ENCODE measurements around the gene SLC17A9. TPM values are rescaled to one million over a fixed set of nuclear protein-coding genes. Genes with fewer than 3 reads are reported as not detected.

Gene SLC17A9
- total and polyA plus RNA-seq, 2 of the 8 experiments (the other 6 are each of a cell fraction or from before 2014, with no cell fraction given), result 23.5 to 35.2 TPM

GRCh38 chr20:62972845-62973745, 20.6 kb downstream of the SLC17A9 start:
- Histone ChIP-seq H3K36me3 (ENCODE audit: control insufficient read depth in 2 of 4, insufficient read depth in 4 of 4, low read length in 3 of 4) (no peaks in the 10 kb centered on the region), H3K4me2 (ENCODE audit: insufficient read depth in 1 of 2, low read depth in 2 of 2, low read length in 2 of 2) (peak overlapping the region; percentile 18 to 69), H2BK5ac (ENCODE audit: low read depth, low read length) (no peak overlapping the region; the same call in 1 of the 2 replicates), H3K79me1 (ENCODE audit: low read depth, low read length) (no peaks in the 10 kb centered on the region), H4K91ac (replicated peaks; ENCODE audit: insufficient read length, low read length) (peak overlapping the region; percentile 30), H3K18ac (ENCODE audit: extremely low read depth, low read length) (peak overlapping the region; percentile 60), H3K56ac (replicated peaks; ENCODE audit: insufficient read length, low read depth, low read length) (no peak overlapping the region), H3K4me1 (replicated peaks in 1 of 4; ENCODE audit: control insufficient read depth in 3 of 4, insufficient read depth in 4 of 4, low read length in 3 of 4) (peaks cover 2 to 20% (median 11%) of the 10 kb centered on the region in 4 experiments), H2AFZ (ENCODE audit: low read length) (no peak overlapping the region), H2BK15ac (ENCODE audit: low read length) (no peak overlapping the region), H3K9ac (replicated peaks in 1 of 4; ENCODE audit: extremely low read depth in 1 of 4, low read depth in 3 of 4, low read length in 3 of 4) (no peak overlapping the region), H4K5ac (ENCODE audit: insufficient read length, low read depth, low read length) (no peak overlapping the region), H2BK120ac (replicated peaks; ENCODE audit: low read depth, low read length) (no peak overlapping the region), H3K4me3 (ENCODE audit: extremely low read depth in 1 of 4, insufficient read depth in 2 of 4, low read depth in 3 of 4, low read length in 4 of 4) (peak overlapping the region; percentile 13 to 55 (median 24); a peak in 6 of 8 replicates), H4K20me1 (replicated peaks in 1 of 2; ENCODE audit: control insufficient read depth in 1 of 2, insufficient read depth in 2 of 2, low read length in 2 of 2) (peaks cover 0 to 9% of the 10 kb centered on the region in 2 experiments), H2AK5ac (ENCODE audit: low read depth, low read length) (no peak overlapping the region), H4K8ac (ENCODE audit: extremely low read depth, insufficient read depth, low read length) (no peak overlapping the region), H3K27ac (ENCODE audit: low read depth, low read length) (no peak overlapping the region), H3K23ac (ENCODE audit: insufficient read length) (no peak overlapping the region), H3K79me2 (ENCODE audit: control insufficient read depth in 1 of 2, insufficient read depth in 2 of 2, low read length in 2 of 2) (no peaks in the 10 kb centered on the region), H2BK12ac (ENCODE audit: low read depth, low read length) (peak overlapping the region; percentile 90; the same call in 1 of the 2 replicates), H3K23me2 (ENCODE audit: low read depth, low read length) (peaks cover 13% of the 10 kb centered on the region; the same call in 1 of the 2 replicates), H3K4ac (replicated peaks; ENCODE audit: insufficient read length, low read depth, low read length) (no peak overlapping the region), H3K14ac (ENCODE audit: insufficient read length) (no peak overlapping the region), H3K27me3 (replicated peaks in 1 of 4; ENCODE audit: control insufficient read depth in 3 of 4, extremely low read depth in 1 of 4, insufficient read depth in 3 of 4, low read length in 3 of 4) (peaks cover 8 to 37% (median 23%) of the 10 kb centered on the region in 4 experiments), H2BK20ac (ENCODE audit: low read length) (peak overlapping the region; percentile 13; the same call in 1 of the 2 replicates), H3K9me3 (ENCODE audit: insufficient read depth in 2 of 2, low read depth in 1 of 2, low read length in 1 of 2) (no peaks in the 10 kb centered on the region)
- POLR2A ChIA-PET (ENCODE audit: partially characterized antibody), result interaction anchor here (0.8 to 1.8 kb wide), 6 partner anchors 26 to 55 kb away, joined by 3 to 12 read pairs (median 4); partner anchors contain the start of gene BHLHE23
- FAIRE-seq (no peak), DNase-seq (ENCODE audit: low read depth in 1 of 2, low spot score in 2 of 2) (no peak)
- 14% methylated on average over 34 of the region's 48 CpGs; no CpG with 5 or more reads in 1 of the 2 experiments for WGBS, 2 experiments (ENCODE audit: extremely low coverage in 1 of 2, insufficient coverage in 1 of 2, insufficient read length in 1 of 2, insufficient replicate concordance in 2 of 2, low coverage in 1 of 2, low lambda C conversion rate in 2 of 2, missing lambda C conversion rate in 1 of 2)
- peak; percentile 9 for TF ChIP-seq RNF2 (IDR thresholded peaks at IDR 0.05; ENCODE audit: borderline replicate concordance, low read depth, low read length, missing control alignments, poor library complexity, severe bottlenecking)
- TF ChIP-seq SUZ12 (IDR thresholded peaks at IDR 0.05; ENCODE audit: low read length), result peak; percentile 48; the same call in 1 of the 2 replicates
- TF ChIP-seq EZH2 (IDR thresholded peaks at IDR 0.05; ENCODE audit: low read depth, low read length, severe bottlenecking), result peak; percentile 31
- no peak for TF ChIP-seq SRF (IDR thresholded peaks at IDR 0.05; ENCODE audit: low read depth, low read length)
- TF ChIP-seq SAP30 (IDR thresholded peaks at IDR 0.05; ENCODE audit: insufficient read depth, insufficient replicate concordance, low read length), result no peak
- CTCF ChIA-PET (ENCODE audit: partially characterized antibody), result interaction anchor here (0.6 to 1.8 kb wide), 33 partner anchors 14 to 379 kb away, joined by 3 to 9 read pairs (median 4); partner anchors contain the start of gene BIRC7

Data from H1 (cell line).